AG09309 (cell line): Measurements from ENCODE around the gene D2HGDH.

ENCODE experiments used
- DNase-seq: peaks from one replicate; pipeline ENCODE4 v3.0.0-alpha.2; 2010; ENCODE audit warnings: low read depth
- H3K4me3 ChIP-seq: 2 replicates; pipeline ENCODE4 v1.5.1; 2011; ENCODE audit warnings: mild to moderate bottlenecking, low read depth, low read length, moderate library complexity; ENCODE audit not compliant: control insufficient read depth
- CTCF ChIP-seq: IDR thresholded peaks from 2 replicates; pipeline ENCODE4 v1.5.1; 2011; ENCODE audit warnings: mild to moderate bottlenecking, low read depth, low read length, inconsistent platforms; ENCODE audit not compliant: insufficient read depth, control insufficient read depth; ENCODE audit errors: missing control alignments

Gene D2HGDH

GRCh38 chr2:241770936-241771285, 36.5 kb downstream of the D2HGDH start:
- no peak overlapping the region for H3K4me3 ChIP-seq
- DNase-seq, result no peak
- TF ChIP-seq CTCF, result no peak

GRCh38 chr2:241771286-241772062, 37.0 kb downstream of the D2HGDH start:
- no peak overlapping the region for H3K4me3 ChIP-seq
- TF ChIP-seq CTCF, result no peak
- no peak for DNase-seq

- no peak for TF ChIP-seq CTCF
- DNase-seq, result no peak
- no peak overlapping the region for H3K4me3 ChIP-seq
Observed at GRCh38 chr2:241772063-241772499, 37.7 kb downstream of the D2HGDH start.

GRCh38 chr2:241773511-241774418, 39.3 kb downstream of the D2HGDH start:
- H3K4me3 ChIP-seq, result no peak overlapping the region
- no peak for DNase-seq
- TF ChIP-seq CTCF, result no peak

- no peak for TF ChIP-seq CTCF
- peak; percentile 34 for DNase-seq
- H3K4me3 ChIP-seq, result no peak overlapping the region; the same call in 1 of the 2 replicates
Observed at GRCh38 chr2:241774419-241775222, 40.2 kb downstream of the D2HGDH start.
